Endothelial cell of umbilical vein (primary cell): Measurements from ENCODE around the gene CD207.

Experiments used
- CTCF ChIP-seq, 2 donors: IDR thresholded peaks; 1 replicate in 1 of 2; 2 replicates in 1 of 2; pipeline ENCODE4 v1.5.1; 2011; ENCODE audit warnings: low read length in 2 of 2, mild to moderate bottlenecking in 2 of 2, moderate library complexity in 2 of 2, control low read depth in 1 of 2, inconsistent platforms in 1 of 2, low read depth in 1 of 2; ENCODE audit not compliant: insufficient read depth in 1 of 2; ENCODE audit errors: extremely low read depth in 1 of 2
- EZH2 ChIP-seq: IDR thresholded peaks from 2 replicates; pipeline ENCODE4 v1.6.1; 2012; ENCODE audit warnings: borderline replicate concordance, low read depth, mild to moderate bottlenecking, moderate library complexity, low read length, inconsistent platforms; ENCODE audit not compliant: severe bottlenecking
- MYC ChIP-seq: IDR thresholded peaks from one replicate; pipeline ENCODE4 v1.6.1; 2011; ENCODE audit warnings: mild to moderate bottlenecking, low read depth, low read length
- POLR2A ChIP-seq: IDR thresholded peaks from 2 replicates; pipeline ENCODE4 v1.6.1; 2012; ENCODE audit warnings: low read depth, mild to moderate bottlenecking, control low read depth, low read length
- POLR2AphosphoS5 ChIP-seq: IDR thresholded peaks from 2 replicates; pipeline ENCODE4 v1.6.1; 2012; ENCODE audit warnings: low read depth, mild to moderate bottlenecking, control low read depth, low read length, moderate library complexity; ENCODE audit not compliant: insufficient read depth

- no peak for TF ChIP-seq CTCF (IDR thresholded peaks at IDR 0.05; ENCODE audit: extremely low read depth in 1 of 2, insufficient read depth in 1 of 2, low read depth in 1 of 2, low read length in 2 of 2)
- no peak for TF ChIP-seq EZH2
- no peak for TF ChIP-seq MYC
- TF ChIP-seq POLR2A: no peak
- TF ChIP-seq POLR2AphosphoS5: no peak
These were observed 12.4 kb downstream of the CD207 start for GRCh38 chr2:70823249-70823648.
